Upper lobe of left lung (tissue), 4 donors: ENCODE measurements around the gene GAS2.
"Not testable (repeated sequence)": the region's sequence is repeated elsewhere in the genome, so short reads cannot be mapped to it uniquely, and the experiment has no call there.

Experiments used
- CTCF ChIP-seq, 6 experiments: fragments of 450-650 bp in 4 of 6; fragments of 200-600 bp in 2 of 6; sonication (generic) in 2 of 6; IDR thresholded peaks; one replicate each; pipeline ENCODE4 v1.5.1; 2016 to 2019; ENCODE audit warnings: antibody characterized with exemption in 6 of 6
- POLR2A ChIP-seq, 4 donors: fragments of 450-650 bp; IDR thresholded peaks; one replicate each; pipeline ENCODE4 v1.5.1; 2016 to 2017; ENCODE audit warnings: antibody characterized with exemption in 4 of 4, mild to moderate bottlenecking in 2 of 4

- TF ChIP-seq CTCF, POLR2A (IDR thresholded peaks at IDR 0.05): not testable (repeated sequence)
Observed at GRCh38 chr11:22652346-22652745, 14.1 kb upstream of the GAS2 start.
